PC-3 (cell line): ENCODE results near the gene ADAT3. TPM values are rescaled to one million over a fixed set of nuclear protein-coding genes. Genes with fewer than 3 reads are reported as not detected.

Experiments used
- ATAC-seq: fragments of 200-7000 bp; cut with Tn5 transposase; 2 replicates; pipeline ENCODE4 v1.9.1; 2020; ENCODE audit warnings: mild to moderate bottlenecking, moderate library complexity
- BruUV-seq: library from RNA; stranded (reverse); fragments of 400-500 nt; replicated peaks from 2 replicates; lab custom pipeline; 2021; lab: Mats Ljungman, UMichigan
- CTCF ChIA-PET: fragments of 300-600 bp; sonication (Branson Sonifier 250); formaldehyde crosslinking; loops from one replicate; lab custom pipeline; 2022; ENCODE audit warnings: antibody characterized with exemption; lab: Charles Lee
- POLR2A ChIA-PET: fragments of 300-600 bp; sonication (Branson Sonifier 250); formaldehyde crosslinking; loops from one replicate; lab custom pipeline; 2022; ENCODE audit warnings: antibody characterized with exemption; ENCODE audit not compliant: unreplicated experiment; lab: Charles Lee
- DNase-seq: peaks from one replicate; pipeline ENCODE4 v3.0.0-alpha.2; 2015
- H2AFZ ChIP-seq: fragments of 300-600 bp; sonication (generic); 2 replicates; pipeline ENCODE4 v1.6.0; 2016; ENCODE audit warnings: antibody characterized with exemption, low read length
- H3F3A ChIP-seq: fragments of 300-600 bp; sonication (generic); one replicate; pipeline ENCODE4 v1.6.0; 2017; ENCODE audit warnings: antibody characterized with exemption, low read length, control low read depth, mild to moderate bottlenecking; ENCODE audit not compliant: unreplicated experiment
- H3K27ac ChIP-seq: fragments of 300-600 bp; sonication (generic); 2 replicates; pipeline ENCODE4 v1.5.1; 2016; ENCODE audit warnings: mild to moderate bottlenecking, low read length
- H3K27me3 ChIP-seq: fragments of 300-600 bp; sonication (generic); 2 replicates; pipeline ENCODE4 v1.6.1; 2016; ENCODE audit warnings: low read length, mixed read lengths
- H3K36me3 ChIP-seq: fragments of 300-600 bp; sonication (generic); 2 replicates; pipeline ENCODE4 v1.6.1; 2016; ENCODE audit warnings: low read depth, mixed run types, low read length, mixed read lengths
- H3K4me1 ChIP-seq: fragments of 300-600 bp; sonication (generic); 2 replicates; pipeline ENCODE4 v1.5.1; 2016; ENCODE audit warnings: low read length; ENCODE audit not compliant: insufficient read depth
- H3K4me2 ChIP-seq: fragments of 300-600 bp; sonication (generic); 2 replicates; pipeline ENCODE4 v1.6.0; 2016; ENCODE audit warnings: low read length
- H3K4me3 ChIP-seq: fragments of 300-600 bp; sonication (generic); 2 replicates; pipeline ENCODE4 v1.5.1; 2016; ENCODE audit warnings: mild to moderate bottlenecking, low read length, mixed read lengths
- H3K79me2 ChIP-seq: fragments of 300-600 bp; sonication (generic); 2 replicates; pipeline ENCODE4 v1.6.1; 2017; ENCODE audit warnings: low read length, mixed read lengths
- H3K9ac ChIP-seq: fragments of 300-600 bp; sonication (generic); 2 replicates; pipeline ENCODE4 v1.6.0; 2016; ENCODE audit warnings: mild to moderate bottlenecking, low read length
- H3K9me2 ChIP-seq: fragments of 300-600 bp; sonication (generic); replicated peaks from 2 replicates; pipeline ENCODE4 v1.6.1; 2016; ENCODE audit warnings: mixed run types, low read length, mixed read lengths
- H3K9me3 ChIP-seq: fragments of 300-600 bp; sonication (generic); 2 replicates; pipeline ENCODE4 v1.6.1; 2016; ENCODE audit warnings: low read length, mixed read lengths
- H4K20me1 ChIP-seq: fragments of 300-600 bp; sonication (generic); 2 replicates; pipeline ENCODE4 v1.6.1; 2016; ENCODE audit warnings: low read length, mixed read lengths
- EZH2 ChIP-seq: fragments of 300-600 bp; sonication (generic); IDR thresholded peaks from one replicate; pipeline ENCODE4 v1.6.1; 2017; ENCODE audit warnings: antibody characterized with exemption, mild to moderate bottlenecking, low read length; ENCODE audit not compliant: unreplicated experiment
- EZH2phosphoT487 ChIP-seq: fragments of 300-600 bp; sonication (generic); IDR thresholded peaks from 2 replicates; pipeline ENCODE4 v1.6.1; 2018; ENCODE audit warnings: mild to moderate bottlenecking, antibody characterized with exemption, low read length, borderline replicate concordance
- intact Hi-C: fragments of 100-400 bp; cut with micrococcal nuclease; formaldehyde crosslinking; loops from 2 replicates; pipeline ENCODE4 v1.9.0; 2023
- total RNA-seq: library from RNA; depleted of rRNA; stranded (reverse); fragments of >200 nt; gene quantifications from 2 replicates; pipeline ENCODE4 v1.2.3, GENCODE V29; 2014
- TF ChIP-seq, protein P1 (sequence below): fragments of 300-600 bp; sonication (generic); conservative IDR thresholded peaks from 2 replicates; pipeline ENCODE4 v1.5.1; 2017; ENCODE audit warnings: antibody characterized with exemption, low read depth, mild to moderate bottlenecking, low read length

The ADAT3 gene
- total RNA-seq, 1 experiment from 2014 or later = 8.4 TPM

GRCh38 chr19:1920644-1921043 is 15.4 kb downstream of the ADAT3 start:
- Histone ChIP-seq H3K4me2 (no peak overlapping the region), H3K9me2 (no peaks in the 10 kb centered on the region), H3F3A (no peaks in the 10 kb centered on the region), H4K20me1 (no peaks in the 10 kb centered on the region), H3K9me3 (no peaks in the 10 kb centered on the region), H3K9ac (no peak overlapping the region), H3K27ac (no peak overlapping the region), H2AFZ (no peak overlapping the region), H3K4me3 (no peak overlapping the region), H3K4me1 (no peaks in the 10 kb centered on the region), H3K36me3 (peaks cover 4% of the 10 kb centered on the region; the same call in 1 of the 2 replicates), H3K27me3 (no peaks in the 10 kb centered on the region), H3K79me2 (no peaks in the 10 kb centered on the region)
- BruUV-seq = no TSS peak
- no peak for ATAC-seq
- intact Hi-C loops = no loop called here
- DNase-seq = no peak
- TF ChIP-seq, protein P1, sequence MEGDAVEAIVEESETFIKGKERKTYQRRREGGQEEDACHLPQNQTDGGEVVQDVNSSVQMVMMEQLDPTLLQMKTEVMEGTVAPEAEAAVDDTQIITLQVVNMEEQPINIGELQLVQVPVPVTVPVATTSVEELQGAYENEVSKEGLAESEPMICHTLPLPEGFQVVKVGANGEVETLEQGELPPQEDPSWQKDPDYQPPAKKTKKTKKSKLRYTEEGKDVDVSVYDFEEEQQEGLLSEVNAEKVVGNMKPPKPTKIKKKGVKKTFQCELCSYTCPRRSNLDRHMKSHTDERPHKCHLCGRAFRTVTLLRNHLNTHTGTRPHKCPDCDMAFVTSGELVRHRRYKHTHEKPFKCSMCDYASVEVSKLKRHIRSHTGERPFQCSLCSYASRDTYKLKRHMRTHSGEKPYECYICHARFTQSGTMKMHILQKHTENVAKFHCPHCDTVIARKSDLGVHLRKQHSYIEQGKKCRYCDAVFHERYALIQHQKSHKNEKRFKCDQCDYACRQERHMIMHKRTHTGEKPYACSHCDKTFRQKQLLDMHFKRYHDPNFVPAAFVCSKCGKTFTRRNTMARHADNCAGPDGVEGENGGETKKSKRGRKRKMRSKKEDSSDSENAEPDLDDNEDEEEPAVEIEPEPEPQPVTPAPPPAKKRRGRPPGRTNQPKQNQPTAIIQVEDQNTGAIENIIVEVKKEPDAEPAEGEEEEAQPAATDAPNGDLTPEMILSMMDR = no peak
- no peak for TF ChIP-seq EZH2
- TF ChIP-seq EZH2phosphoT487 = no peak
- ChIA-PET CTCF (no interaction called here), POLR2A (no interaction called here)

GRCh38 chr19:1921326-1921725 is 16.1 kb downstream of the ADAT3 start:
- Histone ChIP-seq H3K36me3 (peaks cover 4% of the 10 kb centered on the region; the same call in 1 of the 2 replicates), H3K4me1 (no peaks in the 10 kb centered on the region), H3K9ac (no peak overlapping the region), H3K79me2 (no peaks in the 10 kb centered on the region), H3F3A (no peaks in the 10 kb centered on the region), H3K27ac (no peak overlapping the region), H4K20me1 (no peaks in the 10 kb centered on the region), H3K9me3 (no peaks in the 10 kb centered on the region), H3K27me3 (no peaks in the 10 kb centered on the region), H2AFZ (no peak overlapping the region), H3K4me2 (no peak overlapping the region), H3K4me3 (no peak overlapping the region), H3K9me2 (no peaks in the 10 kb centered on the region)
- DNase-seq (no peak), ATAC-seq (no peak)
- TF ChIP-seq EZH2phosphoT487 (no peak), EZH2 (no peak)
- TF ChIP-seq, protein P1 = no peak
- intact Hi-C loops = no loop called here
- BruUV-seq = no TSS peak
- CTCF ChIA-PET = no interaction called here
- POLR2A ChIA-PET = no interaction called here

- CTCF ChIA-PET = no interaction called here
- Histone ChIP-seq H3K36me3 (peaks cover 4% of the 10 kb centered on the region; the same call in 1 of the 2 replicates), H3K27ac (no peak overlapping the region), H3K4me2 (no peak overlapping the region), H3K79me2 (no peaks in the 10 kb centered on the region), H4K20me1 (no peaks in the 10 kb centered on the region), H3F3A (no peaks in the 10 kb centered on the region), H2AFZ (no peak overlapping the region), H3K9me2 (no peaks in the 10 kb centered on the region), H3K4me3 (no peak overlapping the region), H3K4me1 (no peaks in the 10 kb centered on the region), H3K9me3 (no peaks in the 10 kb centered on the region), H3K9ac (no peak overlapping the region), H3K27me3 (no peaks in the 10 kb centered on the region)
- no TSS peak for BruUV-seq
- DNase-seq (no peak), ATAC-seq (no peak)
- no peak for TF ChIP-seq EZH2
- no peak for TF ChIP-seq EZH2phosphoT487
- TF ChIP-seq, protein P1 = no peak
- POLR2A ChIA-PET = no interaction called here
- intact Hi-C loops = no loop called here
Observed at GRCh38 chr19:1921825-1922224, 16.6 kb downstream of the ADAT3 start.
